Dermis microvascular lymphatic vessel endothelial cell (primary cell): ENCODE results near the gene OR2M2. TPM values are rescaled to one million over a fixed set of nuclear protein-coding genes. Genes with fewer than 3 reads are reported as not detected.

Source experiments
- DNase-seq, 2 donors: peaks; one replicate each; pipeline versions ENCODE4 v3.0.0 to v3.0.0-alpha.2; 2010; ENCODE audit warnings: low read depth in 2 of 2
- total RNA-seq: library from RNA; depleted of rRNA; stranded (reverse); fragments of >200 nt; gene quantifications from 2 replicates; pipeline ENCODE4 v1.2.1, GENCODE V29; 2014

The OR2M2 gene, protein sequence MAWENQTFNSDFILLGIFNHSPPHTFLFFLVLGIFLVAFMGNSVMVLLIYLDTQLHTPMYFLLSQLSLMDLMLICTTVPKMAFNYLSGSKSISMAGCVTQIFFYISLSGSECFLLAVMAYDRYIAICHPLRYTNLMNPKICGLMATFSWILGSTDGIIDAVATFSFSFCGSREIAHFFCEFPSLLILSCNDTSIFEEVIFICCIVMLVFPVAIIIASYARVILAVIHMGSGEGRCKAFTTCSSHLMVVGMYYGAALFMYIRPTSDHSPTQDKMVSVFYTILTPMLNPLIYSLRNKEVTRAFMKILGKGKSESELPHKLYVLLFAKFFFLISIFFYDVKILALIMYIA
- total RNA-seq = not detected in 2 replicates

- DNase-seq = no peak
Measured at GRCh38 chr1:248174521-248174920, at the start of gene OR2M2. OR2M2 (plus strand) TSS chr1:248174821; CDS start chr1:248179986, 5,165 bp downstream.

- no peak for DNase-seq
Measured at GRCh38 chr1:248127653-248128052, 47.0 kb upstream of the OR2M2 start.

GRCh38 chr1:248136811-248137210 lies 37.8 kb upstream of the OR2M2 start:
- DNase-seq = no peak

DNA sequence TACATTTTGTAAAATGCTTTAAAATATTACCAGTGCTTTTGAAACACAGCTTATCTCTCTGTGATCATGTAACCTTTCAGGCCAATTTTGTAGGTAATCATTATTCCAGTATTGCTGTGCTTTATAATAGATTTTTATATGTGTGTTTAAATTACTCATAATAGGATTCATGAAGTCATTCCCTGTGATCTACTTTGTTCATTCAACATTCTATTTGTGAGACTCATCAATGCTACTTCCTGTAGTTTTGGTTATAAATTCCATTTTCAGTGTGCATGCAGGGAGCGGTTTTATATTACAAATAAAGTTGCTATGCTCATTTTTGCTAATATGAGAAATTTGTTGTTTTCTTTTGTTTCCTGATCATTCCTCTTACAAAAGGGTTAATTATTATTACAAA lies 33.8 kb upstream of the OR2M2 start:
- no peak for DNase-seq

GRCh38 chr1:248143311-248143710 lies 31.3 kb upstream of the OR2M2 start:
- DNase-seq = no peak

GRCh38 chr1:248144513-248145198 lies 30.0 kb upstream of the OR2M2 start, which contains the start of gene OR2M5:
OR2M5 (plus strand) TSS chr1:248145148; CDS start chr1:248145148, 0 bp downstream.
- no peak for DNase-seq

- DNase-seq = no peak
Measured at GRCh38 chr1:248152056-248152827, 22.4 kb upstream of the OR2M2 start.

DNA sequence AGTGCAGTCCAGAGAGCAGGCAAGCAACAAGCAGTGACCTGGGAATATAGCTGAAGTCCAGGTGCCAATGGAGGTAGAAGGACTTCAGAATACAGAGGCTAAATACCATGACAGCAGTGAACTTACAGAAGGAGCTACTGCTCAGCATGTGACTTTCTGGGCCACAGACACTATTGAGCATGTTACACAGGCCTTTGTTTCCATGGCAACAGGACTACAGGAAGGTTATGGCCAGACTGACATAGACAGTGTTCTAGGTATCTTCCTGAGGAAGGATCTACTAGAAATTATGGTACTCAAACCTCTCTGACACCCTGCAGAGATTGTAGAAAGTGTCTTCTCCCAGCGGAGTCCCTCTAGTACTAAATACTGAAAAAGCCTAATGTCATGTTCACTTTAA lies 18.7 kb upstream of the OR2M2 start:
- no peak for DNase-seq

GRCh38 chr1:248158758-248159157 lies 15.9 kb upstream of the OR2M2 start:
- DNase-seq = no peak

- no peak for DNase-seq
Measured at GRCh38 chr1:248164031-248164430, 10.6 kb upstream of the OR2M2 start.

DNA sequence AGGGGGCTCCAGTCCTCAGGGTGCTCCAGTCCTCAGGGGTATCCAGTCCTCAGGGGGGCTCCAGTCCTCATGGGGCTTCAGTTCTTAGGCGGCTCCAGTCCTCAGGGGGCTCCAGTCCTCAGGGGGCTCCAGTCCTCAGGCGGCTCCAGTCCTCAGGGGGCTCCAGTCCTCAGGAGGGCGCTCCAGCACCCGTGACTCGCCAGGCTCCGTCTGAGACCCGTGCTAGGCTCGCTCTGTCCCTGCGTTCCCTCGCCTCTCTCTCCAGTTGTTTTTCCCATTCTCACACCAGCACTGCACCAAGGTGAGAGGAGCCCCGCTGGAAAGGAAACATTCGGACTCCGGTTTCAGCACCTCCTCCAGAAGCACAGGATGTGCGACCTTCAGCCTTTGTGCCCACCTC lies 9.4 kb upstream of the OR2M2 start:
- DNase-seq = no peak

- no peak for DNase-seq
Measured at GRCh38 chr1:248183996-248184395, 9.4 kb downstream of the OR2M2 start.

- no peak for DNase-seq
Measured at GRCh38 chr1:248187363-248187762, 12.7 kb downstream of the OR2M2 start.

- DNase-seq = no peak
Measured at GRCh38 chr1:248189026-248189425, 14.4 kb downstream of the OR2M2 start.

DNA sequence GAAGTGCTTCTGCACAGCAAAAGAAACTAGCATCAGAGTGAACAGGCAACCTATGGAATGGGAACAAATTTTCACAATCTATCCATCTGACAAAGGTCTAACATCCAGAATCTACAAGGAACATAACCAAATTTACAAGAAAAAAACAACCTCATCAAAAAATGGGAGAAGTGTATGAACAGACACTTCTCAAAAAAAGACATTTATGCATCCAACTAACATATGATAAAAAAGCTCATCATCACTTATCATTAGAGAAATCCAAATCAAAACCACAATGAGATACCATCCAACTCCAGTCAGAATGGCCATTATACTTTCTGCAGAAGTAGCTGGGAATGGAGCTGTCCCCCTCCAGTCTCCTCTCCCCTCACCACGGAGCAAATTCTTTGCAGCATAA lies 19.5 kb downstream of the OR2M2 start:
- DNase-seq = no peak

GRCh38 chr1:248196965-248197364 lies 22.3 kb downstream of the OR2M2 start, which contains the start of gene OR2M3:
OR2M3 (plus strand) TSS chr1:248197265; CDS start chr1:248203068, 5,803 bp downstream.
- no peak for DNase-seq

- DNase-seq = no peak
Measured at GRCh38 chr1:248215880-248216279, 41.3 kb downstream of the OR2M2 start.

DNA sequence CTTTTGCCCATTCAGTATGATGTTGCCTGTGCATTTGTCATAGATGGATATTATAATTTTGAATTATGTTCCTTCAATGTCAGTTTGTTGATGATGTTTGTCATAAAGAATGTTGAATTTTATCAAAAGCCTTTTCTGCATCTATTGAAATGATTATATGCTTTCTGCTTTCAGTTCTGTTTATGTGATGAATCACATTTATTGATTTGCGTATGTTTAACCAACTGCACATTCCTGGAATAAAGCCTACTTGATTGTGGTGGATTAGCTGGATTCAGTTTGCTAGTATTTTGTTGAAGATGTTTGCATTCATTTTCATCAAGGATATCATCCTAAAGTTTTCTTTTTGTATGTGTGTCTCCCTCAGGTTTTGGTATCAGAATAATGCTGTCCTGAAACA lies 50.9 kb downstream of the OR2M2 start:
- DNase-seq = no peak

- no peak for DNase-seq
Measured at GRCh38 chr1:248229360-248229908, 54.8 kb downstream of the OR2M2 start.
